ENCODE measurements around the gene ZNF197. TPM values are rescaled to one million over a fixed set of nuclear protein-coding genes. Genes with fewer than 3 reads are reported as not detected.
"Not testable (repeated sequence)": the region's sequence is repeated elsewhere in the genome, so short reads cannot be mapped to it uniquely, and the experiment has no call there.

Gene ZNF197
- total RNA-seq = 10 to 100 TPM; 13.3 to 15.8 (median 13.8) TPM
- 6.7 TPM for polyA plus RNA-seq
- long read RNA-seq, donor 1, partial matches to known transcripts = 0 of 13 reads
- long read RNA-seq, donor 1, other reads (novel, unspliced or antisense) = 10 of 13 reads
- long read RNA-seq, donor 2, full-length matches to known transcripts = 5 of 7 reads
- long read RNA-seq, donor 2, partial matches to known transcripts = 0 of 7 reads
- long read RNA-seq, donor 2, other reads (novel, unspliced or antisense) = 2 of 7 reads
- long read RNA-seq, donor 3, full-length matches to known transcripts = 5 of 21 reads
- long read RNA-seq, donor 3, partial matches to known transcripts = 2 of 21 reads
- long read RNA-seq, donor 3, other reads (novel, unspliced or antisense) = 14 of 21 reads
- long read RNA-seq, donor 4, transcript ZNF197-203 (6 exons, 1,989 nt) = major isoform, 5 of 9 reads
- long read RNA-seq, donor 4, partial matches to known transcripts = 1 of 9 reads
- long read RNA-seq, donor 4, other reads (novel, unspliced or antisense) = 3 of 9 reads

- under 1% methylated on average over 47 of the region's 47 CpGs for WGBS
- Histone ChIP-seq H3K27me3 (ENCODE audit: control insufficient read depth, insufficient read depth) (no peaks in the 10 kb centered on the region), H3K27ac (ENCODE audit: low read length) (peak within 1 kb of the TSS; percentile 88), H3K4me1 (ENCODE audit: control insufficient read depth, insufficient read depth, low read length) (peaks cover 3% of the 10 kb centered on the region), H3K9me3 (ENCODE audit: control insufficient read depth, low read length) (no peaks in the 10 kb centered on the region), H3K4me3 (ENCODE audit: low read length) (peak within 1 kb of the TSS; percentile 99)
- ATAC-seq = peak; percentile 98 to 99
- DNase-seq = peak; percentile 89 to 94 (median 93)
- intact Hi-C loops (cut with DNase I) = no loop called here
Measured at GRCh38 chr3:44624749-44625480, at the start of gene ZNF197. ZNF197 (plus strand) TSS chr3:44625036; CDS start chr3:44629155, 4,119 bp downstream.

GRCh38 chr3:44576613-44577012, 48.2 kb upstream of the ZNF197 start:
- no peaks in the 10 kb centered on the region for H3K4me1 ChIP-seq (ENCODE audit: control insufficient read depth, insufficient read depth, low read length)
- peak; percentile 63 to 74 for ATAC-seq
- no peak overlapping the region for H3K4me3 ChIP-seq (ENCODE audit: low read length)
- no peak for DNase-seq
- intact Hi-C loops (cut with DNase I) = no loop called here
- no peaks in the 10 kb centered on the region for H3K9me3 ChIP-seq (ENCODE audit: control insufficient read depth, low read length)
- H3K27ac ChIP-seq (ENCODE audit: low read length) = no peak overlapping the region
- H3K27me3 ChIP-seq (ENCODE audit: control insufficient read depth, insufficient read depth) = no peaks in the 10 kb centered on the region

GRCh38 chr3:44577354-44577952, 47.4 kb upstream of the ZNF197 start:
- ATAC-seq; H3K4me1 ChIP-seq (ENCODE audit: control insufficient read depth, insufficient read depth, low read length); H3K9me3 ChIP-seq (ENCODE audit: control insufficient read depth, low read length); H3K4me3 ChIP-seq (ENCODE audit: low read length); H3K27me3 ChIP-seq (ENCODE audit: control insufficient read depth, insufficient read depth); H3K27ac ChIP-seq (ENCODE audit: low read length); intact Hi-C loops (cut with DNase I): not testable (repeated sequence)
- WGBS = 69% methylated on average over 11 of the region's 11 CpGs
- DNase-seq = peak in 1 of 3 donors; percentile 33

GRCh38 chr3:44578316-44578715, 46.5 kb upstream of the ZNF197 start:
- ATAC-seq; H3K9me3 ChIP-seq (ENCODE audit: control insufficient read depth, low read length); DNase-seq; intact Hi-C loops (cut with DNase I); H3K4me3 ChIP-seq (ENCODE audit: low read length); H3K27me3 ChIP-seq (ENCODE audit: control insufficient read depth, insufficient read depth); H3K27ac ChIP-seq (ENCODE audit: low read length); H3K4me1 ChIP-seq (ENCODE audit: control insufficient read depth, insufficient read depth, low read length): not testable (repeated sequence)
- WGBS = 97% methylated on average over 22 of the region's 22 CpGs

DNA sequence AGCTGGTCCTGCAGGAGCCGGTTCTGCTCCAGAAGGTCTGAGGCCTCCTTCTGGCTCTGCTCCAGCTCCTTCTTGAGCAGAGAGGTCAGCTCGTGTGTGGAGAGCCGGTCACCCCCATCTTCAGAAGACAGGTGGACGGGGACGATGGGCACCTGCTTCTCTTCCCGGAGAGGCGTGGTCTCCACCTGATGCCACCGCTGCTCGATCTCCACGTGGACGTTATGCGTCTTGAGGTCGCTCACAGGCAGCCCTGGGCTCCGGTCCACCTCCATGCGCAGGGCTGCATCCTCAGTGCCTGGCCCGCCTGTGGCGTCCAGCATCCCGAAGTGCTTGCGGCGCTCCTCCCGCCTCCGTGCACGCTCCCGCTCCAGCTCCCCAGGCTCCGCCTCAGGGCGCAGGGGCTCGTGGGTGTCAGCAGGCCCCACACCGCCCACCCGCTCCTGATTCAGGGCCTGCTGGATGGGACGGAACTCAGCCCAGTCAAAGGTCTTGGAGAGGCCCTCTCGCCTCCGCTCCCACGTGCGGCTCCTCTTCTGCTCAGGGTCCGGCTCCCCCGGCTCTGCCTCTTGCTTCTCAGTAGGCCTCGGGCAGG, 45.8 kb upstream of the ZNF197 start:
- intact Hi-C loops (cut with DNase I); H3K4me1 ChIP-seq (ENCODE audit: control insufficient read depth, insufficient read depth, low read length); H3K27me3 ChIP-seq (ENCODE audit: control insufficient read depth, insufficient read depth); H3K4me3 ChIP-seq (ENCODE audit: low read length); ATAC-seq; H3K9me3 ChIP-seq (ENCODE audit: control insufficient read depth, low read length); H3K27ac ChIP-seq (ENCODE audit: low read length): not testable (repeated sequence)
- peak in 2 of 3 donors; percentile 41 to 57 for DNase-seq
- WGBS = 97% methylated on average over 37 of the region's 37 CpGs

DNA sequence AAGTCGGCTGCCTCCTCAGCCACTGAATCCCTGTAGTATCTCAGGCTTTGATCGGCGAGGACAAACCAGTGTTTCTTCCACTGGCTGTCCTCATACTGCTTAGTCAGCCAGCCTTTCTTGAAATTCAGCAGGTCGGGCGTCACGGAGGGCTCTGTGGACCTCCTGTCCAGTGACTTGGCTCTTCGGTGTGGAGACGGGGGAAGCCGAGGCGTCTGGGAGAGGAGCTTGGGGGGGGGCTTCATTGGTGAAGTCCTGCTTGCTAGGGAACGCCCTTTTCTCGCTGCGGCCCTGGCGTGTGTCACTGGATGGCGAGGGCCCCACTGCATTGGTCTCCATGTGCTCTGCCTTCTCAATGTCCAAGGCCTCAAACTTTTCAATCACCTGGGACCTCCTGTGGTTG, 45.1 kb upstream of the ZNF197 start:
- H3K27me3 ChIP-seq (ENCODE audit: control insufficient read depth, insufficient read depth); ATAC-seq; H3K4me3 ChIP-seq (ENCODE audit: low read length); H3K27ac ChIP-seq (ENCODE audit: low read length); H3K4me1 ChIP-seq (ENCODE audit: control insufficient read depth, insufficient read depth, low read length); H3K9me3 ChIP-seq (ENCODE audit: control insufficient read depth, low read length); intact Hi-C loops (cut with DNase I): not testable (repeated sequence)
- peak in 1 of 3 donors; percentile 47 for DNase-seq
- WGBS = 97% methylated on average over 15 of the region's 15 CpGs

GRCh38 chr3:44580971-44581370, 43.9 kb upstream of the ZNF197 start:
- intact Hi-C loops (cut with DNase I) = not testable (repeated sequence)

GRCh38 chr3:44584646-44585501, 40.0 kb upstream of the ZNF197 start, which contains the start of gene ZNF660:
ZNF660 (plus strand) TSS chr3:44584964; CDS start chr3:44594194, 9,230 bp downstream.
- H3K27me3 ChIP-seq (ENCODE audit: control insufficient read depth, insufficient read depth) = no peaks in the 10 kb centered on the region
- H3K9me3 ChIP-seq (ENCODE audit: control insufficient read depth, low read length) = no peaks in the 10 kb centered on the region
- H3K27ac ChIP-seq (ENCODE audit: low read length) = peak within 1 kb of the TSS; percentile 53
- H3K4me1 ChIP-seq (ENCODE audit: control insufficient read depth, insufficient read depth, low read length) = no peaks in the 10 kb centered on the region
- intact Hi-C loops (cut with DNase I) = no loop called here
- peak within 1 kb of the TSS; percentile 77 for H3K4me3 ChIP-seq (ENCODE audit: low read length)
- ATAC-seq = peak; percentile 96 to 98
- DNase-seq = peak; percentile 80 to 88 (median 86)
- under 1% methylated on average over 41 of the region's 41 CpGs for WGBS

More at GRCh38 chr3:44580971-44581370, 43.9 kb upstream of the ZNF197 start:
- H3K9me3 ChIP-seq (ENCODE audit: control insufficient read depth, low read length); H3K4me3 ChIP-seq (ENCODE audit: low read length); H3K27ac ChIP-seq (ENCODE audit: low read length); ATAC-seq; H3K27me3 ChIP-seq (ENCODE audit: control insufficient read depth, insufficient read depth); H3K4me1 ChIP-seq (ENCODE audit: control insufficient read depth, insufficient read depth, low read length): not testable (repeated sequence)
- WGBS = 39% methylated on average over 62 of the region's 62 CpGs
- DNase-seq = peak in 1 of 3 donors; percentile 33

DNA sequence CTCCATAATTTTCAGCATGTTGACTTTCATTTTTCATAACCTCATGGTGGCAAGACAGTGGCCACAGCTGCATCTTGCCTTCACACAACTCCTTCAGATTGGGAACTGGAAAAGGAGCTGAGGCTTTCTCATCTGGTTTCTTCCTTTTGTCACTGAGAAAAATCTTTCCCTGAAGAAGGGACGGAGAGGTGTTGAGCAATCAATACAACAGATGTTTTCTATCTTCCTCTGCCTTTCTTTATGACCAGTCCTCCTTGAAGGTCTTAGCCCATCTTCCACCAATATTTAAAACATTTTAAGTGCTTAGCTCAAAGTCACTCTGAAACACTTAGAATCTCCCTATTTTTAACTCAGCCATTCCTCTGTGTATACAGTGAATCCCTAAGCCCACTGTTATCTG, 28.2 kb upstream of the ZNF197 start:
- no peaks in the 10 kb centered on the region for H3K4me1 ChIP-seq (ENCODE audit: control insufficient read depth, insufficient read depth, low read length)
- ATAC-seq (no peak), DNase-seq (no peak)
- intact Hi-C loops (cut with DNase I) = no loop called here
- H3K9me3 ChIP-seq (ENCODE audit: control insufficient read depth, low read length) = peaks cover 3% of the 10 kb centered on the region
- WGBS = 78% methylated on average over 1 of the region's 1 CpG
- no peak overlapping the region for H3K27ac ChIP-seq (ENCODE audit: low read length)
- no peak overlapping the region for H3K4me3 ChIP-seq (ENCODE audit: low read length)
- H3K27me3 ChIP-seq (ENCODE audit: control insufficient read depth, insufficient read depth) = no peaks in the 10 kb centered on the region

- intact Hi-C loops (cut with DNase I) = no loop called here
- Histone ChIP-seq H3K9me3 (ENCODE audit: control insufficient read depth, low read length) (no peaks in the 10 kb centered on the region), H3K4me3 (ENCODE audit: low read length) (no peak overlapping the region), H3K27ac (ENCODE audit: low read length) (no peak overlapping the region), H3K27me3 (ENCODE audit: control insufficient read depth, insufficient read depth) (no peaks in the 10 kb centered on the region), H3K4me1 (ENCODE audit: control insufficient read depth, insufficient read depth, low read length) (no peaks in the 10 kb centered on the region)
- DNase-seq = no peak
- 93% methylated on average over 2 of the region's 2 CpGs for WGBS
- ATAC-seq = no peak
Measured at GRCh38 chr3:44601749-44602148, 23.1 kb upstream of the ZNF197 start.
